SIG-M5 (cell line): Measurements from ENCODE around the gene MACROD2.

Experiments used
- DNase-seq: peaks from one replicate; lab custom pipeline; 2025; lab: John Stamatoyannopoulos, UW

MACROD2 gene

GRCh38 chr20:14470977-14471661 is 475.8 kb downstream of the MACROD2 start:
- DNase-seq: no peak

- no peak for DNase-seq
Measured at GRCh38 chr20:14477125-14477524, 481.8 kb downstream of the MACROD2 start.

- no peak for DNase-seq
Measured at GRCh38 chr20:14478126-14478525, 482.8 kb downstream of the MACROD2 start.

DNA sequence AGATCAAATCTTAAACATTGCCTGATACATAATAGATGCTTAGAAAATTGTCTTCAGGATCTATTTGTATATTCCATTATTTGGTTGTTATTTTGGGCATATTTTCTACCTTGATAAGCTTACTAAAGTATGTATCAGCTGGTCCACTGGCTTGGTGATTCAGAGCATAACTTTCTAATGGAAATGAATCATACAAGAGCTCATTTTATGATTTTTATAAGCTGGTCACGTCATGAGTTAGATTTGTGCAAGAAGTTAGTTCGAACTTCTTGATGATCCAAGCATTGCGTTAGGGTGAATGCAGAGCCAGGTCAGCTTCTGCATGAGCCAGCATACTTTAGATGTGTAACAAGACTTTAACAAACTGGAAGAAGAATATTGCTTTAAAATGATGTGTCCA is 486.5 kb downstream of the MACROD2 start:
- DNase-seq: no peak

- no peak for DNase-seq
Measured at GRCh38 chr20:14488212-14488611, 492.9 kb downstream of the MACROD2 start.

- no peak for DNase-seq
Measured at GRCh38 chr20:14488756-14489479, 493.6 kb downstream of the MACROD2 start.

- no peak for DNase-seq
Measured at GRCh38 chr20:14489544-14489943, 494.2 kb downstream of the MACROD2 start.

DNA sequence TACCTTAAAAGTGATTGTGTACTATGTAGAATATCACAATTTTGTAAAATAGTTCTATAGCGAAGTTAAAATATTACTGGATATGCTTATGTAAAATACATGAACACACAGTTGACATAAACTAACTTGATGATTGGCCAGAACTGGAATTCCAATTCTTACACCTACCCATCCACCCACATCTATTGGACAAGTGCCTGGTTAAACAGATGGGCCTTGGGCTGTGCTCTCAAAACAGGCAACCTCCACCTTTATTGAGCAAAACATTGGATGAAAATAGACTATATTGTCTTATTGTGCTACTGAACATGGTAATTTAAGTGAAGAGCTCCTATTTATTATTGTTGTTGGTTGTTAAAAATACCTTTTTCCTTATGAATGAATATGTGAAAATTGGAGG is 496.1 kb downstream of the MACROD2 start:
- DNase-seq: no peak

DNA sequence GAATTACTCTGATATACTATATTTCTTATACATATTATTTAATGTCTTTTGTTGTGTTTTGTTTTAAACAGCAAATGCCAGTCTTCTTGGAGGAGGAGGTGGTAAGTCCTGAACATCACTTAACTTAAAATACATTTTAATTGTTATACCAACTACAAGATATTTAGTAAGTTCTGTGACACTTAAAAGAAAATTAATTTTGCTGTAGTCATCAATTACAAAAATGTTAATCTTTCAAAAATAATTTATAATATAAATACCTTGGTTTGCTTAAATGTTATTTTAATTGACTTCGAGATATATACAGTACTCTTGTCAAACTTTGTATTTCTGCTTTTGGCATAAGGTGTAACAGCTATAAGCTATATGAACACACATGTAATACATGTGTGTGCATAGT is 498.1 kb downstream of the MACROD2 start:
- no peak for DNase-seq

DNA sequence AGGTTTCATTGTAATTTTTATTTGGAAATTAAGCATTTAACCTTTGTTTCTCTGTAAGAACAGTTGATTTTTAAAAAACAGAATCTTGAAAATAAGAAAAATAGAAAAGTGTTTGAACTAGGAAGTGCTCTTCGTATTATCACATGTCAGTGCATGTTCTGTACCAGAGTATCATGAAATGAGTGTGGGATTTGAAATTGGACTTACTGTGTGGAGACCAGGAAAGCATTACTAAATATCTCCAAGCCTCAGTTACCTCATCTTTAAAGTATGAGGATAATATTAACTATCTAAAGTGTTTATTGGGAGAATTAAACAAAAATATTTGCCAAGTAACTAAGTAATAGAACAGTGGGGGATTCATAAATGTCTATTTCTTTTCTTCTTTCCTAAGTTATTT is 499.0 kb downstream of the MACROD2 start:
- no peak for DNase-seq

DNA sequence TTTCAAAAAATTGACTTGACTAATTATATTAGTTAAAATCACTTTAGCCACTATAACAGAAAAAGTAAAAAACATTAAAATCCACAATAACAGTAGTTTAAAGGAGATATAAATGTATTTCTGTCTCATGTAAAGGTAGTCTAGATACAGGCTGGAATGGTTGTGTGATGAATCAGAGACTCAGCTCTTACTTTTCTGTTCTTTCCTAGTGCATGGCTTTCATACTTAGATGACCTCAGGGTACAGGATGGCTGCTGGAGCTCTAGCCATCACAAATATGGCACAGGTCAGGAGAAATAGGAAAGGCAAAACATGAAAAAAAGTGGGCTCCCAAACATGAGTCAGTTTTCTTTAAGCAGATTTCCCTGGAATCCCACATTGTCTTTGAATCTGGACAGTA is 499.8 kb downstream of the MACROD2 start:
- no peak for DNase-seq

DNA sequence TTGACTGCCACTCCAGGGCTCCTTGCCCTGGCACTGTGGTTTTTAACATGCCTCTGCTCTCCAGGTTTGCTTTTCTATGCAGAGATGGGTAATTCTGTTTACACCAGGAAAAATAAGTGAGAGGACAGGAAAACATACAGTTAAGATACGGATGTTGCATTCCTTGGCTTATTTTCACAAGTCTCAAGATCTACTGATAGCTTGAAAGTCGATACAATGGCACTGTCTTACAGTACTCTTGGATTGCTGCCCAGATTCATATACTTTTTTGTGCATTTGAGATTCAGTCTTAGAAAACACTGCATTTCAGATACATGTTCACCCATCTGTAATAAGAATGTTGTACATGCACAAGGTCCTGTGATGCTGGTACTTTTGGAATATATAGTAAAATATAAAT is 501.7 kb downstream of the MACROD2 start:
- no peak for DNase-seq

DNA sequence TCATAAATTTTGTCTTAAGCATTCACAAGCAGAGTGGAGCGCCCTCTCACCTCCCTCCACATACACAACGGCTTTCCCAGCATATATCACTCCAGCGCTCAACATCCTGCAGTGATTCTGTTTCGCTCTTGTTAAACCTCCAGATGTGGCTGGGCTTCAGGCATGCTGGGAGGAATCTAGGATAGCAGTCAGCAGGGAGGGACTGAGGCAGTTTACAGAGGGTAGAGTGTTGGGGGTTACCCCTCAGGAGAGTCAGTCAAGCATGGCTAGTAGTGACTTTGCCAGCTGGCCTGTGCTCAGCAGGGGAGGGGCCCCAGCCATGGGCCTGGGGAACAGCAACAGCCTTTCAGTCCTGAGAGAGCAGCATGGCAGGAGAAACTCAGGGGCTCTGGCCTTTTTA is 503.5 kb downstream of the MACROD2 start:
- DNase-seq: no peak

DNA sequence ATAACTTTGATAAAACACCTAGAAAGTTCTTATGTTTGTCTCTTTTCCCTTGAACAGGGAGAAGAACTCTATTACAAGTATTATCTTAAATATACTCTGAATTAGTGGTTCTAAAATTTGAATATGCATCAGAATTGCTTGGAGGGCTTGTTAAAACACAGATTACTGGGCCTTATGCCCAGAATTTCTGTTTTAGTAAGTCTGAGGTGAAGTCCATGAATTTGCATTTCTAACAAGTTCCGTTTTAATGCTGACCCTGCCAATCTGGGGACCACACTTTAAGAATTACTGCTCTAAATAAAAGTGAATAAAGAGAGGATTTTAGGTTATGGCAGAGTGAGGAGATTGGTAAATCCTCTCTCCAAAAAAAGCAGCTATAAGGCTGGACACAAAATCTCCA is 510.2 kb downstream of the MACROD2 start:
- DNase-seq: no peak

GRCh38 chr20:14507711-14508110 is 512.4 kb downstream of the MACROD2 start:
- no peak for DNase-seq

DNA sequence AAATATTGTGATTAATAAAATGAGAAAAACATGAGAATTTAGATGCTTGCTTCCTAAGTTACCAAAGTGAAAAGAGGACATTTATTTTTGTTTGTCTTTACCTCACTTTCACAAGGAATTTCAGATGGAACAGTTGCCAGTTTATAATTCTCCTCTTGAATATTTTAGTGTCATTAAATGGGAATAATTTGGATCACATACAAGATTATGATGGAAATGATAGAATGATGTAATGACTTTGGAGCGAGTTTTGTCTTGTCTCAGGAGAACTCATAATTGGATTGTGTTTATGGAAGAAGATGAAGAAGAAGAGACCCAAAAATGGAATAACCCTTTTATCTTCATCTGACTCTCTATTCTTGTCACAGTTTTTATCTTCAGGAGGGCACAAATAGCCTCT is 515.0 kb downstream of the MACROD2 start:
- DNase-seq: no peak

DNA sequence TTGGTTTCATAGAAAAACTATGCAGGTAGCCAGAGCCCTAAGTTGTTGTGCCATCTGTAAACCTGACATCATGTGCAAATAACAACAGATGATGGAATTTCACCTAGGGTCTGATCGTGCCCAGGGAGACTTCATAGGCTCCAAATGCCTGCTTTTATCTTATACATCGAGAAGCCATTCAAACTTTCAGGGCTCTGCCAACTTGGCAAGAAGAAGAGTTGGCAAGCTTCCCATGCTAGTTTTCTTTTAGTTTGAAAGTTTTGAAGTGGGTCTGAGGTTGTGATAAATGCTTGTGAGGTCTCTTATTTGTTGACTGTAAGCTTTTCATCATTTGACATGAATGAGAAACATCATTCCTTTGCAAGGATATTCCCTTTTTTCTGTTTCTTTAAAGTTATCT is 517.5 kb downstream of the MACROD2 start:
- DNase-seq: no peak

DNA sequence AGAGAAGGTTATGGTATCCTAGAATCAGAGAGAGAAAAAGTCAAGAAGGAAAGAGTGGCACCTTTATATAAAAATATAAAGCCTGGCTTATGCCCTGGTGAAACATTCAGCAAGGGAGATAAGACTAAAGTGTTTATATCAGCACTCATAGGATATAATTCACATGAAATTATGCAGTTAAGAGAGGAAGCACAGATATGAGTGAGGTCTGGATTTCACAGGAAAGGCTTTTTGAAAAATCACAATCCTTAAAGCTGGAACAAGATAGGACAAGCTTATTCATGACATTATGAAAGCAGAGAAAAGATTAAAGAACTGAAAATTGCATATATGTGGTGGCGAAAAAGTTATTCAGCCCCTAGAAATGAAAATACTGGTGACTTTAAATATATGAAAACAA is 523.3 kb downstream of the MACROD2 start:
- no peak for DNase-seq

GRCh38 chr20:14521016-14521415 is 525.7 kb downstream of the MACROD2 start:
- no peak for DNase-seq

DNA sequence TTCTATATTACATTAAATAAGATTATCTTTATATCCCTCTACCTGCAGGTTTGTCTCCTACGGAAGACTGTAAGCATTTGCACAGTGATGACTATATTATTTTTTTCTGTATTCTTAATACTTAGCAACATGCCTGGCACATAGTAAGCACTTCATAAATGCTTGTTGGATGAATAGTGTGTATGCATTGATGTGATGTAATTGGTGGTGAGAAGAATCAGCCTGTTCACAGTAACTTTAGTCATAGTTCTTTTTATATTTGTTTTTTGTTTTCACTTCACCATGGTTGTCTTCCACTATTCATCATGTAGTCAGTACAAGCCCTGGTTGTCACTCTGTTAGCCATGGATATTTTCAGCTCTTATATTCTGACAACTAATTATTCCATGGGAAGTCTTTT is 526.1 kb downstream of the MACROD2 start:
- DNase-seq: no peak

DNA sequence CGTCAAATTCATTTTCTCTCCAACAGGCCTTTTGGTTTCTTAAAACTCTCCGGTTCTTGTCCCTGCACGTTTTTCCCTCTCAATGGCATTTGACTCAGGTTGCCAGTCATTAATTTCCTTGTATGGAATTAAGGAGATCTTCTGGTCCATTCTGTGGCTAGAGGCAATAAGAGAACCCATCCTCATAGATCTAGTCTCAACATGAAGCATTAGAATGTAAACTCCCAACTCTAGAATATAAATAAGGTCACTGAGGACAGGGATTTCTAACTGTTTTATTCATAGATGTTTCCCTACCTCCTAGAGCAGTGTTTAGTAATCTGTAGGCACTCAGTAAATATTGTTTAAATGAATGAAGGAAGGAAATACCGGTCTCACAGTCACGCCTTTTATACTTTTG is 527.3 kb downstream of the MACROD2 start:
- no peak for DNase-seq

DNA sequence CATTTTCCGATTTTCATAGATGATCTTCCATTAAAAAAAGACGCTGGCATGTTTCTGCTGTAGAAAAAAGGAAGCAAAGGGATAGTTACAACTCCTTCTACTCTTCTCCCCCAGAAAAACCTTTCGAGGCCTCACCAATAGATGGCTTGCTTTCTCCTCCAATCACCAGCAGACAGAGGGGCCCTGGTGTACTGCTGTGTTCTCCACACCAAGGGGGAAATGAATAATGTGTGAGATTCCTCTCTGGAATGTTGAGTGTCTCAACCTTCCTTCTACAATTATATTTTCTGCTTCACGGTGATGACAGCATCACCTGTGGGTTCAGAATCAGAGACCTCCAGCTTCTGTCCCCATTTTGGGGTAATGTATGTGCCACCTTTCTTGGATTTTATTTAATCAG is 527.8 kb downstream of the MACROD2 start:
- no peak for DNase-seq

DNA sequence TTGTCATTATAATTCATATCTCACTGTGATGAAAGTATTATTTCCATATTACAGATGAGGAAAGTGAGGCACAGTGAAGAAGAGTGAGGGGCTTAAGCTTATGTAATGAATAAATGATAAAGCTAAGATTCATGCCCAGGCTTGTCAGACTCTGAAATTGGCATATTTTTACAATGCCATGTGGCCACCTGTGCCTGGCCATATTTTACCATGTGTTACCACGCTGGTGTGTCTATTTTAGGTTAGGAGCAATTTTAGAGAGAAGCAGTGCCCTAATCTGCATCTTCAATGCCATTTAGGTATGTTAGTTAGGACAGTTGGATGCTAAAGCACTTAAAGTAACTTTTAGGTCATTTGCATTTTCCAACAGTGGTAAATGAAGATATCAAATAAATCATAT is 530.1 kb downstream of the MACROD2 start:
- DNase-seq: no peak

DNA sequence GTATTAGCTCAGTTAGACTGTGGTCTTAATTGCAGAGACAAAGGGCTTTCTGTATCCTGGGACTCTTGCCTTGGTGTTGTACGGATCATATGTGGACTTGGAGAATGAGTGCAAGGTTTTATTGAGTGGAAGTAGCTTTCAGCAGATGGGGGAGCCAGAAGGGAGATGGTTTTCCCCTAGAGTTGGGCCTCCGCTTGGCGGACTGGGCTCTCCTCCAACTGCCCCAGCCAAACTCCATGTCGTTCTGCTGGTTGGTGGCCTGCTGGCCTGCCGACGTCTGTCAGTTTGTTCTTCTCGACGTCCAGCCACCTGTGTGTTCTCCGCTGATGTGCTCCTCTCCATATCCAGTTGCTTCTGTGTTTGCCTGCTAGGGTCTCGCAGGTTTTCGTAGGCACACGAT is 531.6 kb downstream of the MACROD2 start:
- DNase-seq: no peak
